ENCODE data around the gene DDRGK1. TPM values are rescaled to one million over a fixed set of nuclear protein-coding genes. Genes with fewer than 3 reads are reported as not detected.

Gene DDRGK1
- total and polyA plus RNA-seq, 3 experiments from 2014 or later: 58.1 to 77.9 (median 75.3) TPM

- peaks cover 8 to 24% of the 10 kb centered on the region in 2 donors for H3K27me3 Mint-ChIP-seq
- no peaks in the 10 kb centered on the region for H3K9me3 ChIP-seq (ENCODE audit: low read length)
- H3K27me3 ChIP-seq (ENCODE audit: insufficient read depth, low read length, poor library complexity, severe bottlenecking): peaks cover 8% of the 10 kb centered on the region
- ChIA-PET POLR2A (no interaction called here), CTCF (no interaction called here)
- no peaks in the 10 kb centered on the region for H3K36me3 ChIP-seq (ENCODE audit: insufficient read depth, low read length)
- no peak for DNase-seq
- H3K36me3 Mint-ChIP-seq: no peaks in the 10 kb centered on the region
- H3K4me1 ChIP-seq (ENCODE audit: insufficient read depth, low read length): peaks cover 6% of the 10 kb centered on the region
- H3K27ac ChIP-seq (ENCODE audit: low read depth, low read length): no peak overlapping the region
- H3K4me1 Mint-ChIP-seq: peaks cover 4 to 11% (median 7%) of the 10 kb centered on the region in 3 donors
- no peak overlapping the region for H3K4me3 ChIP-seq (ENCODE audit: low read length)
- no peak overlapping the region for H3K27ac Mint-ChIP-seq
- no peak overlapping the region for H3K4me3 Mint-ChIP-seq
- H3K9me3 Mint-ChIP-seq: no peaks in the 10 kb centered on the region
These were observed 41.2 kb upstream of the DDRGK1 start for GRCh38 chr20:3245711-3246110.

GRCh38 chr20:3245156-3245555 is 40.7 kb upstream of the DDRGK1 start:
- no peak for DNase-seq
- Histone ChIP-seq H3K4me1 (ENCODE audit: insufficient read depth, low read length) (peaks cover 7% of the 10 kb centered on the region), H3K36me3 (ENCODE audit: insufficient read depth, low read length) (no peaks in the 10 kb centered on the region), H3K27me3 (ENCODE audit: insufficient read depth, low read length, poor library complexity, severe bottlenecking) (peaks cover 6% of the 10 kb centered on the region), H3K27ac (ENCODE audit: low read depth, low read length) (no peak overlapping the region), H3K9me3 (ENCODE audit: low read length) (no peaks in the 10 kb centered on the region), H3K4me3 (ENCODE audit: low read length) (no peak overlapping the region)
- ChIA-PET POLR2A (no interaction called here), CTCF (no interaction called here)
- Mint-ChIP-seq H3K36me3 (no peaks in the 10 kb centered on the region), H3K4me1 (peaks cover 4 to 12% (median 6%) of the 10 kb centered on the region in 3 donors), H3K27me3 (peaks cover 10 to 22% of the 10 kb centered on the region in 2 donors), H3K4me3 (no peak overlapping the region), H3K9me3 (no peaks in the 10 kb centered on the region), H3K27ac (no peak overlapping the region)

- H3K9me3 ChIP-seq (ENCODE audit: low read length): no peaks in the 10 kb centered on the region
- Mint-ChIP-seq H3K36me3 (peaks cover 0 to 1% (median 0%) of the 10 kb centered on the region in 3 donors), H3K9me3 (no peaks in the 10 kb centered on the region), H3K4me1 (peaks cover 6 to 17% (median 8%) of the 10 kb centered on the region in 3 donors), H3K27me3 (peaks cover 12 to 22% of the 10 kb centered on the region in 2 donors), H3K27ac (peak overlapping the region in 1 of 8 donors; percentile 21), H3K4me3 (no peak overlapping the region)
- no peak for DNase-seq
- ChIA-PET CTCF (no interaction called here), POLR2A (no interaction called here)
- no peaks in the 10 kb centered on the region for H3K36me3 ChIP-seq (ENCODE audit: insufficient read depth, low read length)
- H3K4me1 ChIP-seq (ENCODE audit: insufficient read depth, low read length): peaks cover 10% of the 10 kb centered on the region
- peaks cover 6% of the 10 kb centered on the region for H3K27me3 ChIP-seq (ENCODE audit: insufficient read depth, low read length, poor library complexity, severe bottlenecking)
- no peak overlapping the region for H3K4me3 ChIP-seq (ENCODE audit: low read length)
- H3K27ac ChIP-seq (ENCODE audit: low read depth, low read length): no peak overlapping the region
These were observed 40.1 kb upstream of the DDRGK1 start for GRCh38 chr20:3244613-3245012.

- H3K36me3 ChIP-seq (ENCODE audit: insufficient read depth, low read length): no peaks in the 10 kb centered on the region
- Mint-ChIP-seq H3K27me3 (peaks cover 14 to 23% of the 10 kb centered on the region in 2 donors), H3K36me3 (peaks cover 0 to 3% (median 0%) of the 10 kb centered on the region in 3 donors), H3K27ac (peak overlapping the region in 1 of 8 donors; percentile 77), H3K4me1 (peaks cover 8 to 16% (median 9%) of the 10 kb centered on the region in 3 donors), H3K4me3 (peak overlapping the region in 1 of 7 donors; percentile 40), H3K9me3 (no peaks in the 10 kb centered on the region)
- POLR2A ChIA-PET: no interaction called here
- peaks cover 4% of the 10 kb centered on the region for H3K27me3 ChIP-seq (ENCODE audit: insufficient read depth, low read length, poor library complexity, severe bottlenecking)
- CTCF ChIA-PET: no interaction called here
- H3K27ac ChIP-seq (ENCODE audit: low read depth, low read length): no peak overlapping the region
- no peak overlapping the region for H3K4me3 ChIP-seq (ENCODE audit: low read length)
- no peaks in the 10 kb centered on the region for H3K9me3 ChIP-seq (ENCODE audit: low read length)
- H3K4me1 ChIP-seq (ENCODE audit: insufficient read depth, low read length): peaks cover 8% of the 10 kb centered on the region
- DNase-seq: no peak
These were observed 39.4 kb upstream of the DDRGK1 start for GRCh38 chr20:3243718-3244358.

- no peaks in the 10 kb centered on the region for H3K9me3 ChIP-seq (ENCODE audit: low read length)
- H3K27me3 Mint-ChIP-seq: peaks cover 13 to 23% of the 10 kb centered on the region in 2 donors
- POLR2A ChIA-PET: no interaction called here
- peaks cover 12% of the 10 kb centered on the region for H3K4me1 ChIP-seq (ENCODE audit: insufficient read depth, low read length)
- H3K36me3 Mint-ChIP-seq: peaks cover 0 to 3% (median 0%) of the 10 kb centered on the region in 3 donors
- no peaks in the 10 kb centered on the region for H3K9me3 Mint-ChIP-seq
- peaks cover 8 to 19% (median 12%) of the 10 kb centered on the region in 3 donors for H3K4me1 Mint-ChIP-seq
- H3K27ac Mint-ChIP-seq: no peak overlapping the region
- H3K27me3 ChIP-seq (ENCODE audit: insufficient read depth, low read length, poor library complexity, severe bottlenecking): peaks cover 10% of the 10 kb centered on the region
- no peak overlapping the region for H3K4me3 ChIP-seq (ENCODE audit: low read length)
- H3K27ac ChIP-seq (ENCODE audit: low read depth, low read length): no peak overlapping the region
- H3K4me3 Mint-ChIP-seq: peak overlapping the region in 3 of 7 donors; percentile 47 to 77 (median 64)
- no peak for DNase-seq
- H3K36me3 ChIP-seq (ENCODE audit: insufficient read depth, low read length): no peaks in the 10 kb centered on the region
- CTCF ChIA-PET: no interaction called here
These were observed 37.8 kb upstream of the DDRGK1 start for GRCh38 chr20:3242172-3242692.

GRCh38 chr20:3240776-3241363 is 36.4 kb upstream of the DDRGK1 start:
- Mint-ChIP-seq H3K27me3 (peaks cover 21 to 35% of the 10 kb centered on the region in 2 donors), H3K36me3 (peaks cover 0 to 3% (median 0%) of the 10 kb centered on the region in 3 donors), H3K9me3 (no peaks in the 10 kb centered on the region), H3K4me1 (peaks cover 8 to 19% (median 12%) of the 10 kb centered on the region in 3 donors), H3K4me3 (peak overlapping the region; percentile 57 to 96 (median 79)), H3K27ac (no peak overlapping the region)
- H3K4me1 ChIP-seq (ENCODE audit: insufficient read depth, low read length): peaks cover 12% of the 10 kb centered on the region
- no peaks in the 10 kb centered on the region for H3K36me3 ChIP-seq (ENCODE audit: insufficient read depth, low read length)
- H3K4me3 ChIP-seq (ENCODE audit: low read length): no peak overlapping the region
- POLR2A ChIA-PET: no interaction called here
- CTCF ChIA-PET: no interaction called here
- peaks cover 17% of the 10 kb centered on the region for H3K27me3 ChIP-seq (ENCODE audit: insufficient read depth, low read length, poor library complexity, severe bottlenecking)
- DNase-seq: no peak
- no peaks in the 10 kb centered on the region for H3K9me3 ChIP-seq (ENCODE audit: low read length)
- no peak overlapping the region for H3K27ac ChIP-seq (ENCODE audit: low read depth, low read length)

- H3K9me3 ChIP-seq (ENCODE audit: low read length): no peaks in the 10 kb centered on the region
- Mint-ChIP-seq H3K27ac (peak overlapping the region in 4 of 8 donors; percentile 15 to 74 (median 70)), H3K4me1 (peaks cover 8 to 19% (median 12%) of the 10 kb centered on the region in 3 donors), H3K36me3 (peaks cover 0 to 3% (median 0%) of the 10 kb centered on the region in 3 donors), H3K27me3 (peaks cover 28 to 42% of the 10 kb centered on the region in 2 donors), H3K4me3 (peak overlapping the region; percentile 86 to 96 (median 92)), H3K9me3 (no peaks in the 10 kb centered on the region)
- no peak overlapping the region for H3K27ac ChIP-seq (ENCODE audit: low read depth, low read length)
- peaks cover 21% of the 10 kb centered on the region for H3K27me3 ChIP-seq (ENCODE audit: insufficient read depth, low read length, poor library complexity, severe bottlenecking)
- no peaks in the 10 kb centered on the region for H3K36me3 ChIP-seq (ENCODE audit: insufficient read depth, low read length)
- POLR2A ChIA-PET: interaction anchor here (0.6 kb wide), 1 partner anchor 18 kb away, joined by 4 read pairs; no protein-coding TSS in a partner anchor
- peak in 1 of 5 donors; percentile 12 for DNase-seq
- peaks cover 12% of the 10 kb centered on the region for H3K4me1 ChIP-seq (ENCODE audit: insufficient read depth, low read length)
- CTCF ChIA-PET: interaction anchor here (0.8 to 2.0 kb wide), 5 partner anchors 11 to 23 kb away, joined by 3 to 6 read pairs (median 5); no protein-coding TSS in a partner anchor
- H3K4me3 ChIP-seq (ENCODE audit: low read length): peak overlapping the region; percentile 45
These were observed 35.6 kb upstream of the DDRGK1 start for GRCh38 chr20:3239867-3240775.
